ENCODE data around the gene THBS1.

The THBS1 gene

DNA sequence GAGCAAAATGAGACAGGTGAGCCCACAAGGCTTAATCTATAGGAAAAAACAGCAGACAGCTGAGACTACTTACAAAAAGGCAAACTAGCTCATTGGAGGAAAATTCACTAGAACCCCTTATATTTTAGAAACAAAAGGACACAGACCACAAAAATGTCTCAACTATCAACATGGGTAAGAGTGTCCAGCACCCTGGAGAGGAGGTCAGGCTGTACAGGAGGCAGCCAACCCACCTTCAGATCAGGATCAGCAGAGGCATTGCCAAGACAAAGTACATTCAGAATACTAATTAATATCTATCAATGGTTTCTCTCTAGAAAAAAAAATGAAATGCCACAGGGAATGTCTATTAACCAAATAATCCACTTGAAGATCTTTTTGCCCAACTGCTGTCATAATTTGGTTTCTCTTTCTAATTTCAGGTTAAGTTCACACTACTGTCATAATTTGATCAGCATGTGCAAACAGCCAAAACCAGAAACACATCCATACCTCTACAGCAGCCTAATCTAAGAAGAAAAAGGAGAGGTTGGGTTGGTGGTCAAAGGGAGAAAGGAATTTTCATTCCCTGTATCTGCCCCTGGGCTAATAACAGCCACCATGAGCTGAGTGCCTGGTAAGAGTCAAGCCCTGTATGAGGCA, 26.0 kb upstream of the THBS1 start:
- TF ChIP-seq, protein P1, sequence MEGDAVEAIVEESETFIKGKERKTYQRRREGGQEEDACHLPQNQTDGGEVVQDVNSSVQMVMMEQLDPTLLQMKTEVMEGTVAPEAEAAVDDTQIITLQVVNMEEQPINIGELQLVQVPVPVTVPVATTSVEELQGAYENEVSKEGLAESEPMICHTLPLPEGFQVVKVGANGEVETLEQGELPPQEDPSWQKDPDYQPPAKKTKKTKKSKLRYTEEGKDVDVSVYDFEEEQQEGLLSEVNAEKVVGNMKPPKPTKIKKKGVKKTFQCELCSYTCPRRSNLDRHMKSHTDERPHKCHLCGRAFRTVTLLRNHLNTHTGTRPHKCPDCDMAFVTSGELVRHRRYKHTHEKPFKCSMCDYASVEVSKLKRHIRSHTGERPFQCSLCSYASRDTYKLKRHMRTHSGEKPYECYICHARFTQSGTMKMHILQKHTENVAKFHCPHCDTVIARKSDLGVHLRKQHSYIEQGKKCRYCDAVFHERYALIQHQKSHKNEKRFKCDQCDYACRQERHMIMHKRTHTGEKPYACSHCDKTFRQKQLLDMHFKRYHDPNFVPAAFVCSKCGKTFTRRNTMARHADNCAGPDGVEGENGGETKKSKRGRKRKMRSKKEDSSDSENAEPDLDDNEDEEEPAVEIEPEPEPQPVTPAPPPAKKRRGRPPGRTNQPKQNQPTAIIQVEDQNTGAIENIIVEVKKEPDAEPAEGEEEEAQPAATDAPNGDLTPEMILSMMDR (IDR thresholded peaks at IDR 0.05), result no peak
- Histone ChIP-seq H3K4me2 (ENCODE audit: low read length) (no peak overlapping the region), H3K9ac (no peak overlapping the region), H3K36me3 (ENCODE audit: control insufficient read depth, insufficient read depth, low read length) (no peaks in the 10 kb centered on the region), H3K27me3 (ENCODE audit: control insufficient read depth, insufficient read depth, low read length) (no peaks in the 10 kb centered on the region), H3K4me3 (ENCODE audit: low read depth, low read length) (no peak overlapping the region), H3K4me1 (no peaks in the 10 kb centered on the region), H3K79me2 (no peaks in the 10 kb centered on the region), H2AFZ (no peak overlapping the region), H3K27ac (no peak overlapping the region), H3K9me3 (ENCODE audit: control insufficient read depth, low read length) (no peaks in the 10 kb centered on the region)

GRCh38 chr15:39555885-39556284, 25.0 kb upstream of the THBS1 start:
- Histone ChIP-seq H3K27ac (no peak overlapping the region), H3K36me3 (ENCODE audit: control insufficient read depth, insufficient read depth, low read length) (no peaks in the 10 kb centered on the region), H3K79me2 (no peaks in the 10 kb centered on the region), H3K4me1 (no peaks in the 10 kb centered on the region), H3K9ac (no peak overlapping the region), H3K9me3 (ENCODE audit: control insufficient read depth, low read length) (no peaks in the 10 kb centered on the region), H3K4me3 (ENCODE audit: low read depth, low read length) (no peak overlapping the region), H3K4me2 (ENCODE audit: low read length) (no peak overlapping the region), H2AFZ (no peak overlapping the region), H3K27me3 (ENCODE audit: control insufficient read depth, insufficient read depth, low read length) (no peaks in the 10 kb centered on the region)
- TF ChIP-seq, protein P1 (IDR thresholded peaks at IDR 0.05), result no peak

DNA sequence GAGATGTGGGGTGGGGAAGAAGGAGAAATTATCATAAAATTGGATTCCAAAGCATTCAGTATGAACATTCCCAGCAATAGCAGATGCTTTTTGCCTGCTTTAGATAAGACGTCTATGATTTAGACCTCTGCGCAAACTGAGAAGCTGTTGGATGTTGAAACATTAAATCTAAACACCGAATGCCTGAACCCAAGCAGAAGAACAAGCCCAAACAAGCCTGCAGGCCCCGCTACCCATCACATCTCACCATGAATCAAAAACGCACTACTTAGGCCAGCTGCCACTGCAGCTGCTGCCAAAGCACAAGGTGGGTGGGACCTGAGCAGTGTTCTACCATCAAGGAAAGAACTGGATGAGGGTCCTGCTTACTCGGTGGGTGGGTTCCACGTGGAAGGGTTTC, 24.4 kb upstream of the THBS1 start:
- no peak overlapping the region for H3K4me3 ChIP-seq (ENCODE audit: low read depth, low read length)
- TF ChIP-seq, protein P1 (IDR thresholded peaks at IDR 0.05), result no peak
- H3K27ac ChIP-seq, result no peak overlapping the region
- H3K4me2 ChIP-seq (ENCODE audit: low read length), result no peak overlapping the region
- no peaks in the 10 kb centered on the region for H3K9me3 ChIP-seq (ENCODE audit: control insufficient read depth, low read length)
- no peaks in the 10 kb centered on the region for H3K79me2 ChIP-seq
- no peaks in the 10 kb centered on the region for H3K27me3 ChIP-seq (ENCODE audit: control insufficient read depth, insufficient read depth, low read length)
- H3K4me1 ChIP-seq, result no peaks in the 10 kb centered on the region
- H3K9ac ChIP-seq, result no peak overlapping the region
- H3K36me3 ChIP-seq (ENCODE audit: control insufficient read depth, insufficient read depth, low read length), result no peaks in the 10 kb centered on the region
- no peak overlapping the region for H2AFZ ChIP-seq

- Histone ChIP-seq H3K4me1 (no peaks in the 10 kb centered on the region), H3K79me2 (no peaks in the 10 kb centered on the region), H3K4me3 (ENCODE audit: low read depth, low read length) (no peak overlapping the region), H3K9ac (no peak overlapping the region), H3K27ac (no peak overlapping the region), H3K36me3 (ENCODE audit: control insufficient read depth, insufficient read depth, low read length) (no peaks in the 10 kb centered on the region), H3K27me3 (ENCODE audit: control insufficient read depth, insufficient read depth, low read length) (no peaks in the 10 kb centered on the region), H3K4me2 (ENCODE audit: low read length) (no peak overlapping the region), H3K9me3 (ENCODE audit: control insufficient read depth, low read length) (no peaks in the 10 kb centered on the region), H2AFZ (no peak overlapping the region)
- TF ChIP-seq, protein P1 (IDR thresholded peaks at IDR 0.05), result no peak
Observed at GRCh38 chr15:39558421-39558820, 22.5 kb upstream of the THBS1 start.

DNA sequence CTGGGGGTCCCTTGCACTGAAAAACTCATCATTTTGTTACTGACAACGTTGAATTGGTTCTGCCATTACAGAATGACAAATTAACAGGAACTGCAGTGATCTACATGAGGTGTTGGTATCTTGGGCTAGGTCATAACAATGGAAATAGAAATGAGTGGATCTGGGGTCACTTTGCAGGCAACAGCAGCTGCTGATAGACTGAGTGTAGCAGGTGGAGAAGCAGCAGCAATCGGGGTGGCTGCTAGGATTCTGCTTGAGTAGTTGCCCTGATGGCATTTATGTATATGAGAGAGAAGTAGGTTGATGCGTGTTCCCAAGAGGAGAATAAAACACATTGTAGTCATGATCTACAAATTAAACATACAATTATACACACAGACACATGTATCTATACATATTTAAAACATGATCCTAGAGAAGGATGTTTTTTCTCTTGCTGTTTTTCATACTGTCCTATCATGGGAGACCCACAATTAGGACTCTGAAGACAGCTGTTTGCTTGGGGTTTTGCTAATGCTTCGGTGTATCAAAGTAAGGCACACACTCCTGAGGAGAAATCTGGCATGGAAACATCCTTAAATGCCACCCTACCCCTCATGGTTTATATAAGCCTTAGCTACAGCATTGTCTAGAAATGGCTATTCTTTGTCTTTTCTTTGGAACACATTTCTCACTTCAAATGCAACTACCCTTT, 15.8 kb upstream of the THBS1 start:
- Histone ChIP-seq H3K9me3 (ENCODE audit: control insufficient read depth, low read length) (no peaks in the 10 kb centered on the region), H3K27ac (no peak overlapping the region), H3K4me1 (no peaks in the 10 kb centered on the region), H3K4me3 (ENCODE audit: low read depth, low read length) (no peak overlapping the region), H2AFZ (no peak overlapping the region), H3K27me3 (ENCODE audit: control insufficient read depth, insufficient read depth, low read length) (no peaks in the 10 kb centered on the region), H3K4me2 (ENCODE audit: low read length) (no peak overlapping the region), H3K79me2 (no peaks in the 10 kb centered on the region), H3K36me3 (ENCODE audit: control insufficient read depth, insufficient read depth, low read length) (no peaks in the 10 kb centered on the region), H3K9ac (no peak overlapping the region)
- TF ChIP-seq, protein P1 (IDR thresholded peaks at IDR 0.05), result no peak

Data from parathyroid adenoma (tissue), 2 donors.